HG03378 (cell line): ENCODE measurements around the gene HSF2.
"Not testable (repeated sequence)": the region's sequence is repeated elsewhere in the genome, so short reads cannot be mapped to it uniquely, and the experiment has no call there.

Source experiments
- ATAC-seq: cut with Tn5 transposase; IDR thresholded peaks from one replicate; pipeline ENCODE4 v1.9.1; 2021; ENCODE audit warnings: mild to moderate bottlenecking, moderate library complexity; ENCODE audit not compliant: unreplicated experiment

The HSF2 gene

DNA sequence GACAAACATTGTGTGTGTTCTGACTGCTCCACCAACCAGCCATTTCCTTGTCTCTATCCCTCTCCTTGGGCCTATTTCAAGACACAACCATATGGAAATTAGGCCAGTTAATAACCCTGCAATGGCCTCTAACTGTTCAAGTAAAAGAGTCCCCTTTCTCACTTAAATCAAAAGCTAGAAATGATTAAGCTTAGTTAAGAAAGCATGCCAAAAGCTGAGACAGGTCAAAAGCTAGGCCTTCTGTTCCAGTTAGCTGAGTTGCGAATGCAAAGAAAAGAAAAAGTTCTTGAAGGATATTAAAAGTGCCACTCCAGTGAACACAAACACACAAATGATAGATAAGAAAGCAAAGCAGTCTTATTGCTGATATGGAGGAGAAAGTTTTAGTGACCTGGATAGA, 49.6 kb downstream of the HSF2 start:
- no peak for ATAC-seq

DNA sequence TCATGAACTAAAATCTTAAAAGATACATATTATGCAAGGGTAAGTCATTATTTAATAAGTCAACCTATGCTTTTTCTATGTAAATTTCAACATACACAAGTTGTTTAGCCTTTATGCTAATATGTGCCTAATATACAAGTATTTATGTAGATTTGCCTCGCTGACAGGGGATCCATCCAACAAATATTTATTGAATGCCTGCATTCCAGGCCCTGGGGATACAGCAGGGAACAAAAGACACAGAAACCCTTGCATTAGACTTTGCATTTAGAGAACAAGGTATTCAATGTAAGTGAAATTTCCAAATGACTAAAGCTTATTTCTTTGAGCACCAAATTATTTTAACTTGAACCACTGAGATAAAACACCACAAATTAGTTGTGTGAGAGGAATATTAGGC, 53.1 kb downstream of the HSF2 start:
- no peak for ATAC-seq

DNA sequence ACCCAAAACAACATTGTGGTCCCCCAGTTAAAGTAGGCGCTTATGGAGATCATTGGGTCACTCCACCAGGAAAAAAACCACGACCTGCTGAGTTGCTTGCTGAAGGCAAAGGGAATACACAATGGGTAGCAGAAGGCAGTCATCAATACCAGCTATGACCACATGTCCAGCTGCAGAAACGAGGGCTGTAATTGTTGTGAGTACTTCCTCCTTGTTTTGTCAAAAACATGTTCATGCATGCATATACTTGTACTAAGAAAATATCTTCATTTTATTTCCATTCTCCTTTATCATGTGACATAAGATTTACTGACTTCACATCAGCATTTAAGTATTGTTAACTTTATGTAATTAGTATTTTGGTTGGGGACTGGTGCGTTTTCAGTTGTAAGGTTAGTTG, 55.2 kb downstream of the HSF2 start:
- no peak for ATAC-seq

DNA sequence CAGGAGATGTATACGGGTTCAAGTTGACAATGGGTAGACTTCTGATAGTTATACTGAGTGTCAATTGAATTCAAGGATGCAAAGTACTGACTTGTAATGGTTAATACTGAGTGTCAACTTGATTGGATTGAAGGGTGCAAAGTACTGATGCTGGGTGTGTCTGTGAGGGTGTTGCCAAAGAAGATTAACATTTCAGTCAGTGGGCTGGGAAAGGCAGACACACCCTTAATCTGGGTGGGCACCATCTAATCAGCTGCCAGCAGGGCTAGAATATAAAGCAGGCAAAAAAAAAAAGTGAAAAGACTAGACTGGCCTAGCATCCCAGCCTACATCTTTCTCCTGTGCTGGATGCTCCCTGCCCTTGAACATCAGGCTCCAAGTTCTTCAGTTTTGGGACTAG, 55.7 kb downstream of the HSF2 start:
- ATAC-seq, result not testable (repeated sequence)

DNA sequence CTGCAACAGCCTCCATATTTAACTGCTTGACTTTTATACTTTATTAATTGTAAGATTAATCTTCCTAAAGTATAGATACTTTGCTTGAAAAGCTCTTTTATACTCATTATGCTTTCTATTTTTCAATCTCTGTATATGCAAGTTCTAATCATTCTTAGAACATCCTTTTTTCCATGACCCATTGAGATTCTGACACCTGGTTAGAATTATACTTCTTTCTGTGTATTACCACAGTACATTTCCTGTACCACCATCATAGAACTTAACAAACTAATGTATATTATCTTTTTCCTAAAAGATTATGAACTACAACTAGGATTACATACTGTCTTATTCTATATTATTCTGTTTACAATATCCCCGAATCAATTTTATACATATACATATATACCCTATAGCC, 58.6 kb downstream of the HSF2 start:
- ATAC-seq, result no peak

DNA sequence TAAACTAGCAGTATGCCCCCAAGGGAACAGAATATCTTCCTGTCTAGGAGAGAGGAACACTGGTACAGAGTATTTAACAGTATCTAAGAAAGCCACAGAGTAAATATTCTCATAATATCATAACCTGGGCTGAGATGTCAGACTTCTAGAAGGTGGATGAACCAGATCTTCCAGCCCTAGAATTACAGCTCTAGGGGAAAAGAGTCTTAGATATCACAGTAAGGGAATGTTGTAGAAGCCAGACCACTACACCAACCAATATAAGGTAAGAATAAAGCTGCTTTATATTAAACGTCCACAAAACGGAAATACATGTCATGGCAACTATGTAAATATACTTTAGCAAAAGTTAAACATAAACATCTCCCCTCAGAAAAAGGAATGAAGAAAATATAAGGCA, 59.8 kb downstream of the HSF2 start:
- no peak for ATAC-seq

DNA sequence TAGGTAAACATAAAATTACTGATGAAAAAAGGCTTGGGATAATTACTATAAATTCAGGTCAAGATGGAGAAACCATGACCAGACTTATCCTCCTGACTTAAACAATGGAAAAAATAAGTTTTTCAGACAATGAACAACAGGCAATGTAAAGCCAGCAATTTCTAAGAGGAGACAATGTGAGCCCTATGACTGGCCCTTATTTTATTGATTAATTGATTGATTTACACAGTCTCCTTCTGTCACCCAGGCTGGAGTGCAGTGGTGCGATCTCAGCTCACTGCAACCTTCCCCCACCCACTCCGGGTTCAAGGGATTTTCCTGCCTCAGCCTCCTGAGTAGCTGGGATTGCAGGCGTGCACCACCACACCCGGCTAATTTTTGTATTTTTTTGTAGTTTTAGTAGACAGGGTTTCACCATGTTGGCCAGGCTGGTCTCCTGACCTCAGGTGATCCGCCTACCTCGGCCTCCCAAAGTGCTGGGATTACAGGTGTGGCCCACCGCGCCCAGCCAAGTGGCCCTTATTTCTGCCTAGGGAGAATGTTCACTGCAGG, 60.5 kb downstream of the HSF2 start:
- ATAC-seq, result not testable (repeated sequence)

DNA sequence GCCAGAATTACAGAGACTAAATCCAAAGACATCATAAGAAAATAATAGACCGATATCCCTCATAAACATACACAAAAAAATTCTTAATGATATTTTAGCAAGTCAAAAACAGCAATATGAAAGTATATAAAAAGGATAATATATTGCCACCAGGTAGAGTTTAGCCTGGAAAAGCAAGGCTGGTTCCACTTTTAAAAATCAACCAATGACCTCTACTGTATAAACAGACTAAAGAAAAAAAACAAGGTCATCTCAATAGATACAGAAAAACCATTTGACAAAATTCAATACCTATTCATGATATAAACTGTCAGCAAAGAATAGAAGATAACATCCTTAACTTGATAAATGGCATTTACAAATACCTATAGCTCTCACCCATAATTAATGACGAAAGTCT, 62.4 kb downstream of the HSF2 start:
- no peak for ATAC-seq

DNA sequence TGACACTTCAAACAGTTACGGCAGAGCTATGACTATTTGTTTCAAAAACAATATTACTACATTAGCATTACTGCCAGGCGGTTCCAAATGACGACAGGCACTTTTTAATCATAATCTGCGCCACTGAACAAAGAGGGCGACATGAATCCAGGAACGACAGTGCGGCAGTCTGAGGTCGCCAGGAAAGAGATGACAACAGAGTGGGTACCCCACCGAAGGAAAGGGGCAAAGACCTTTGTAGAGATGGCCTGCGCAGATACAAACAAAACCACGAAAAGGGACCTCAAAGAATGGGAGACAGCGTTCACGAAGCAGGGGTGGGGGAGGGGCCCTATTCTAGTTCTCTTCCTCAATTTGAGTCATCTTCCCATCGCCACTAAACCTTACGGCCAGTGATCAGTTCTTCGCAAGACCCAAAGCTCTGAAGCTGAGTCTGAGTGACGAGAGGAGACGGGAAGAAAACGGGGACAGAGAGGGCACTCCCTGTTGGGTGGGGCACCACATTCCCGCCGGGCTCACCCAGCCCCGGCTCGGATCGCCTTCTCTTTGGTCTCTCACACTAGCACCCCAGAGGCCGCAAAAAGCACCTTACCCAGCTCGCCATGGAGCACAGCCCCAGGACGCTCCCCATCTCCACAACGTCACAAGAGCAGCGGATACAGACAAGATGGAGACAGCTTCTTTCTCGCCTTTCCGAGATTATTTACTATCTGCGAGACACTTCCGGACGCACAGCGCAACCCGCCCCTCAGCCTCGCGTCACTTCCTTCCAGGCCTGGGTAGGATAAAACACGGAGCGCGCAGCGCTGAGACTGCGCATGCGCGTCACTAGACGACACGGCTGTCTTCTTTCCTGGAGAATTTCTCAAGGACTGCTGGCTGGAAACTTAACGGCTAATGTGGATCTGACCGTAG, 71.9 kb downstream of the HSF2 start, which contains the start of gene SERINC1:
Gene SERINC1 (minus strand): TSS at position 701 of the 915 bp plus-strand sequence. CDS start 70 bp downstream, at position 631.
- peak; percentile 99 for ATAC-seq

DNA sequence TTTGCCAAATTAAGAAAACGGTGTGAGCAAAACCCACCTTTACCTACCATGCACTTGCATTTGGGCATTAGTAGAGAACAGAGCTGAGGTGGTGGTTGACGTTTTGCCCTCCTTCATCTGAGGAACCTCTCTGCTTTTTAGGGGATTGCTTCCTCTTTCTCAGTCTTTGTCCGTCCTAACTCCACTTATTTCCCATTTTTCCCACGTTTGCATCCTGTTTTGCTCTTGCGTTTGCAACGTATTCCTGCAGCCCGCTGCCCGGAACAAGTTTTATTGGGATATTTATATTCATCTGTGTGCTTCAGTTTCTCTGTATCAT, 72.5 kb downstream of the HSF2 start:
- peak; percentile 53 for ATAC-seq

DNA sequence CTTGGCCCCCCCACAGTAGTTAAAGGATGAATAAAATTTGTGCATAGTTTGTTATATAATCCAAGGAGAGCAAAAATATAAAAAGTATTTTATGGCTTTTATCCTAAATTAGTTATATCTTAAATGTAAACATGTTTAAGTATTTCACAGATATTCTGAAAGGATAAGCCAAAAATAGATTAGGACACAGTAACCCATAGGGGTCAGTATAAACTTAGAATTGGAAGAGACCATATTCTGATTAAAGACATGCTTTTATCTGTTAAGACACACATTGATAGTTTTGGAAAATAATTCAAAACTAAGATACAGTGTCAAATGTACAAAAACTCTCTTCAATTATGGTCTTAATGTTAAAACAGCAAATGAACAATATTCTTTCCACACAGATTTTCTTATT, 76.7 kb downstream of the HSF2 start:
- ATAC-seq, result no peak

DNA sequence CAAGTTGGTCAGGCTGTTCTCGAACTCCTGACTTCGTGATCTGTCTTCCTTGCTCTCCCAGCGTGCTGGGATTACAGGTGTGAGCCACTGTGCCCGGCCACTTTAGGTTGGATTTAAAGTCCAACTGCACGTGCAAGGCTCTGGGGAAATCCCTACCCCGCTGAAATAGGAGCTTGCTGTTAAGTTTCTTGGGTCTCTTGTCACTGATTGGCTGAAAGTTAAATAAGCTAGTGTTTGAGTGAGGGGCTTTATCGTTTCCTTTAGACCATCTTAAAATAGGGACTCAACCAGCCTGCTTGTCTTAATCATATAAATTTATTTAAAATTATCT, 83.3 kb downstream of the HSF2 start:
- ATAC-seq, result no peak
